Measurements from ENCODE around the gene GSPT1.
A peak's percentile ranks its signal among the peaks of the same experiment; 100 is the strongest.
"Not testable (repeated sequence)": the region's sequence is repeated elsewhere in the genome, so short reads cannot be mapped to it uniquely, and the experiment has no call there.

GSPT1 gene

DNA sequence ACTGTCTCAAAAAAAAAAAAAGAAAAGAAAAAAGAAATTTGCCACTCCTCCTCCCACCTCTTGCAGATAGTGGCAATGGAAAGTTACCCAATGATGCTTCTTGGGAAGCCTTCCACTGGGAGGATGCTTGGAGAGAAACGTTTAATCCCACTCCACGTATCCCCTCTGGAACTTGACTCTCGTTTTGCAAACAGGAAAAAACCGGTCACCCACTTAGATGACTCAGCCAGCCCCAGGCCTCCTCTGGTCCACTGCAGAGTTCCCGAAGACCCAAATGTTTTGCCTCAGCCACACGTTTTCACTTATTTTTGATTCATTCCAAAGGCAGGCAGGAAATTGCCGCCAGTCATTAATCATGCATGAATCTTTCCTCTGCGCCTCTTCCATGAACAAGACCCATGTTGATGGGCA, 40.0 kb upstream of the GSPT1 start:
- H3K4me3 ChIP-seq (replicated peaks; ENCODE audit: low read depth, low read length), result no peak overlapping the region
- peak; percentile 59 for DNase-seq (ENCODE audit: low read depth)
- TF ChIP-seq, protein P1, sequence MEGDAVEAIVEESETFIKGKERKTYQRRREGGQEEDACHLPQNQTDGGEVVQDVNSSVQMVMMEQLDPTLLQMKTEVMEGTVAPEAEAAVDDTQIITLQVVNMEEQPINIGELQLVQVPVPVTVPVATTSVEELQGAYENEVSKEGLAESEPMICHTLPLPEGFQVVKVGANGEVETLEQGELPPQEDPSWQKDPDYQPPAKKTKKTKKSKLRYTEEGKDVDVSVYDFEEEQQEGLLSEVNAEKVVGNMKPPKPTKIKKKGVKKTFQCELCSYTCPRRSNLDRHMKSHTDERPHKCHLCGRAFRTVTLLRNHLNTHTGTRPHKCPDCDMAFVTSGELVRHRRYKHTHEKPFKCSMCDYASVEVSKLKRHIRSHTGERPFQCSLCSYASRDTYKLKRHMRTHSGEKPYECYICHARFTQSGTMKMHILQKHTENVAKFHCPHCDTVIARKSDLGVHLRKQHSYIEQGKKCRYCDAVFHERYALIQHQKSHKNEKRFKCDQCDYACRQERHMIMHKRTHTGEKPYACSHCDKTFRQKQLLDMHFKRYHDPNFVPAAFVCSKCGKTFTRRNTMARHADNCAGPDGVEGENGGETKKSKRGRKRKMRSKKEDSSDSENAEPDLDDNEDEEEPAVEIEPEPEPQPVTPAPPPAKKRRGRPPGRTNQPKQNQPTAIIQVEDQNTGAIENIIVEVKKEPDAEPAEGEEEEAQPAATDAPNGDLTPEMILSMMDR (IDR thresholded peaks at IDR 0.05; ENCODE audit: low read length, missing control alignments), result no peak

DNA sequence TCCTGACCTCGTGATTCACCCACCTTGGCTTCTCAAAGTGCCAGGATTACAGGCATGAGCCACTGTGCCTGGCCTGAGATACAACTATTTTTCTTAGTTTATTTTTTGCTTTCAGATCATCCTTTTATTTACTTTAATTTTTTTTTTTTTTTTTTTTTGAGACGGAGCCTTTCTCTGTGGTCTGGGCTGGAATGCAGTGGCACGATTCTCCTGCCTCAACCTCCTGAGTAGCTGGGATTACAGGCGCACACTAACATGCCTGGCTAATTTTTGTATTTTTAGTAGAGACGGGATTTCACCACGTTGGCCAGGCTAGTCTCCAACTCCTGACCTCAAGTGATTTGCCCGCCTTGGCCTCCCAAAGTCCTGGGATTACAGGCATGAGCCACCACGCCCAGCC, 37.8 kb upstream of the GSPT1 start:
- H3K4me3 ChIP-seq (replicated peaks; ENCODE audit: low read depth, low read length); DNase-seq (ENCODE audit: low read depth): not testable (repeated sequence)

DNA sequence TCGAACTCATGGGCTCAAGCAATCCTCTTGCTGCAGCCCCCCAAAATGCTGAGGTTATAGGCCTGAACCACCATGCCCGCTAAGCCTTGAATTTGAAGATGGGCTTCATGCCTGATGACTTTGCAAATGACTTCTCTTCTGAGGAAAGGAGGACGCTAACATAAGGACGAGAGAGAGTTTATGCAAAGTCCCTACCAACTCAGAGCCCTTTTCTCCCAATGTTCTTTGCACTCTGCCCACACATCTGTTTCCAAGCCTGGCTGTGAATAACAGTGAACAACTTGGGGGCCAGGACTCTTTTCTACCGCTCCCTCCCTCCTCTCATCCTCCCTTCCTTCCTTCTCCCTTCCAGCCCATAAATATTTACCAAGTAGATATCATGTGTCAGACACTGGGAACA, 34.6 kb upstream of the GSPT1 start:
- TF ChIP-seq, protein P1 (IDR thresholded peaks at IDR 0.05; ENCODE audit: low read length, missing control alignments), result no peak
- H3K4me3 ChIP-seq (replicated peaks; ENCODE audit: low read depth, low read length), result no peak overlapping the region
- DNase-seq (ENCODE audit: low read depth), result no peak

DNA sequence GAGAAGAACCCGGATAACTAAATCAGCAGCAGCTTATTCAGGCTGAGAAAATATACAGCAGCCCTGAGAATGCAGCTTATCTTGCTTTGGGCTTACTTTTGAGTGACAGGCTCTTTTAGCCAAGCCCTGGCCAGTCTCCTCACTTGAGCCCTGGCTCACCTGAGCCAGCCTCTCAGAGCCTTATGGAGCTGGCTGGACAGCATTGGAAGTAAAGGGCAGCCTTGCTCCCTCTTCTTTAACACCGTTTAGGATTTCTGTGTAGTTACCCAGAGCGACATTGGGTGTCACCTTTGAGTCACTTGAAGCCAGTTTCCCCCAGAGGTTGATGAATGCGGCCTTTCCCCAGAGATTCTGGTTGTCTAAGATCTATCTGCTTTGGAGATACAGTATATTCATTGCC, 33.8 kb upstream of the GSPT1 start:
- TF ChIP-seq, protein P1 (IDR thresholded peaks at IDR 0.05; ENCODE audit: low read length, missing control alignments), result peak; percentile 44
- H3K4me3 ChIP-seq (replicated peaks; ENCODE audit: low read depth, low read length), result no peak overlapping the region
- DNase-seq (ENCODE audit: low read depth), result peak; percentile 51

DNA sequence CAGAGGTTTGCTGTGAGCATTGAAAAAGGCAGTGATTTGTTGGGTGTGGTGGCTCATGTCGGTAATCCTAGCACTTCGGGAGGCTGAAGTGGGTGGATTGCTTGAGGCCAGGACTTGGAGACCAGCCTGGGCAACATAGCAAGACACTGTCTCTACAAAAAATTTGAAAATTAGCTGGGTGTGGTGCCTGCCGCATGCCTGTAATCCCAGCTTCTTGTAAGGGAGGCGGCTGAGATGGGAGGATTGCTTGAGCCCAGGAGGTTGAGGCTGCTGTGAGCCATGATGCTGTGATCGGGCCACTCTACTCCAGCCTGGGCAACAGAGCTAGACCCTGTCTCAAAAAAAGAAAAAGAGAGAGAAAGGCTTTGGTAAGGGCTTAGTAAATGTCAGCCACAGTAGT, 33.1 kb upstream of the GSPT1 start:
- TF ChIP-seq, protein P1 (IDR thresholded peaks at IDR 0.05; ENCODE audit: low read length, missing control alignments), result no peak
- no peak overlapping the region for H3K4me3 ChIP-seq (replicated peaks; ENCODE audit: low read depth, low read length)
- no peak for DNase-seq (ENCODE audit: low read depth)

DNA sequence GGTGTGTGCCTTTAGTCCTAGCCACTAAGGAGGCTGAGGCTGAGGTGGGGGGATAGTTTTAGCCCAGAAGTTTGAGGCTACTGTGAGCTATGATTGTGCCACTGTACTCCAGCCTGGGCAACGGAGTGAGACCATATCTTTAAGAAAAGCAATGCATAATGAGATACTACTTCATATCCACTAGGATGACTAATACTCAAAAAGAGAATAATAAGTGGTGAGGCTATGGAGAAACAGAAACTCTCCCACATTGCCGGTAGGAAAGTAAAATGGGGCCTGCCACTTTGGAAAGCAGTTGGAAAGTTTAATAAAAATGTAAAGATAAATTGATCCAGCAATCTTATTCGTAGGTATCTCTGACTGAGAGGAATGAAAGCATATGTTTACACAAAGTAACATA, 30.7 kb upstream of the GSPT1 start:
- H3K4me3 ChIP-seq (replicated peaks; ENCODE audit: low read depth, low read length), result no peak overlapping the region
- TF ChIP-seq, protein P1 (IDR thresholded peaks at IDR 0.05; ENCODE audit: low read length, missing control alignments), result no peak
- DNase-seq (ENCODE audit: low read depth), result peak; percentile 10

DNA sequence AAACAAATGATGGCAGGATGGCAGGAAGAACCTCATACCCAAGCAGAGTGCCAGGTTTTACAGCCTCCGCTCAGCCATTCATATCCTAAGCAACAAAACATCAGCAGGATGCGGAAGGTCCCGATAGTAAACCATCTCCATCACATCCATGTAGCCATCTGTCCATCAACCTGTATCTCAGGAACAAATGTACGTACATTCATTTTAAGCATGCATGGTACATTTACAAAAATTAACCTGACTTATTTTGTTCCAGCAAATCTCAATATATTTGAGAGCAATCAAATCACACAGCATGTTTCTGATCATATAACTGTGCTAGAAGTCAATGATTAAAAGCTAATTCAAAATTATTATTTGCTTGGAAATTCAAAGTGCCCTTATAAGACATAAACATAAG, 26.2 kb upstream of the GSPT1 start, which contains the start of gene NPIPB2:
TSS of gene NPIPB2 (minus strand) at position 101 of the 400 bp plus-strand sequence. CDS start at position 101, 0 bp downstream.
- DNase-seq (ENCODE audit: low read depth); H3K4me3 ChIP-seq (replicated peaks; ENCODE audit: low read depth, low read length): not testable (repeated sequence)

DNA sequence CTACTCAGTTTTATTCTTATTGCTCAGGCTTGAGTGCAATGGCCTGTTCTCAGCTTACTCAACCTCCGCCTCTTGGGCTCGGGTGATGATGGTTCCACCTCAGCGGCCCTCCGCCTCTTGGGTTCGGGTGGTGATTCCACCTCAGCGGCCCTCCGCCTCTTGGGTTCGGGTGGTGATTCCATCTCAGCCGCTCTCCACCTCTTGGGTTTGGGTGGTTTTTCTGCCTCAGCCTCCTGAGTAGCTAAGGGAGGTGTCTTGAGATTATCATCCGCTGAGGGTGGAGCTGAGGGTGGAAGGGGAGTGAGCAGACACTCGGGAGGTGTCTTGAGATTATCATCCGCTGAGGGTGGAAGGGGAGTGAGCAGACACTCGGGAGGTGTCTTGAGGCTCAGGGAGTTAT, 11.6 kb upstream of the GSPT1 start:
- DNase-seq (ENCODE audit: low read depth); H3K4me3 ChIP-seq (replicated peaks; ENCODE audit: low read depth, low read length): not testable (repeated sequence)

DNA sequence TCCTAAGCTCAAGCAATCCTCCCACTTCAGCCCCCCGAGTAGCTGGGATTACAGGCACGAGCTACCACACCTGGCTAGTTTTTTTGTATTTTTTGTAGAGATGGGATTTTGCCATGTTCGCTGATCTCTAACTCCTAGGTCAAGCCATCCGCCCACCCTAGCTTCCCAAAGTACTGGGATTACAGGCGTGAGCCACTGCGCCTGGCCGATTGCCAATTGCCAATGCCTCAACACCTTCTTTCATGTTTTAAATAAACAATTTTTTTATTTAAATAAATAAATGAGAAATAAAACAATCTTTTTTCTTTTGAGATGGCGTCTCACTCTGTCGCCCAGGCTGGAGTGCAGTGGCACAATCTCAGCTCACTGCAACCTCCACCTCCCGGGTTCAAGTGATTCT, 8.3 kb upstream of the GSPT1 start:
- H3K4me3 ChIP-seq (replicated peaks; ENCODE audit: low read depth, low read length); DNase-seq (ENCODE audit: low read depth): not testable (repeated sequence)
